Nephron (organoid): ENCODE data around the gene CYP2E1.
"Not testable (repeated sequence)": the region's sequence is repeated elsewhere in the genome, so short reads cannot be mapped to it uniquely, and the experiment has no call there.

Source experiments
- H3K27ac Mint-ChIP-seq, 3 experiments: 2 replicates each; pipeline ENCODE4 v1.8.0; 2020; ENCODE audit warnings: mixed read lengths in 3 of 3, mild to moderate bottlenecking in 2 of 3, moderate library complexity in 1 of 3
- H3K27me3 Mint-ChIP-seq: 2 replicates; pipeline ENCODE4 v1.8.0; 2021; ENCODE audit warnings: low read depth, mild to moderate bottlenecking, moderate library complexity, mixed read lengths
- H3K36me3 Mint-ChIP-seq: 2 replicates; pipeline ENCODE4 v1.8.0; 2020; ENCODE audit warnings: low read depth, mixed read lengths
- H3K4me1 Mint-ChIP-seq: 2 replicates; pipeline ENCODE4 v1.8.0; 2020; ENCODE audit warnings: mixed read lengths
- H3K4me3 Mint-ChIP-seq, 3 experiments: 2 replicates each; pipeline ENCODE4 v1.8.0; 2020; ENCODE audit warnings: mild to moderate bottlenecking in 3 of 3, mixed read lengths in 3 of 3, moderate library complexity in 2 of 3
- H3K9me3 Mint-ChIP-seq: 2 replicates; pipeline ENCODE4 v1.8.0; 2020; ENCODE audit warnings: mixed read lengths
- CTCF ChIP-seq, 3 experiments: fragments of 200-600 bp; sonication (generic); IDR thresholded peaks; one replicate each; pipeline ENCODE4 v1.5.0; 2021; ENCODE audit warnings: antibody characterized with exemption in 3 of 3; ENCODE audit not compliant: unreplicated experiment in 3 of 3

CYP2E1 gene

GRCh38 chr10:133515471-133515870, 11.7 kb upstream of the CYP2E1 start:
- Mint-ChIP-seq H3K4me3 (no peak overlapping the region), H3K27me3 (peaks cover 22% of the 10 kb centered on the region), H3K27ac (no peak overlapping the region), H3K4me1 (no peaks in the 10 kb centered on the region), H3K9me3 (peaks cover 16% of the 10 kb centered on the region), H3K36me3 (no peaks in the 10 kb centered on the region)
- no peak for TF ChIP-seq CTCF (IDR thresholded peaks at IDR 0.05; ENCODE audit: unreplicated experiment in 3 of 3)

GRCh38 chr10:133516057-133516456, 11.1 kb upstream of the CYP2E1 start:
- peaks cover 19% of the 10 kb centered on the region for H3K27me3 Mint-ChIP-seq
- no peak overlapping the region for H3K27ac Mint-ChIP-seq
- no peaks in the 10 kb centered on the region for H3K4me1 Mint-ChIP-seq
- H3K9me3 Mint-ChIP-seq: peaks cover 17% of the 10 kb centered on the region
- no peaks in the 10 kb centered on the region for H3K36me3 Mint-ChIP-seq
- no peak overlapping the region for H3K4me3 Mint-ChIP-seq
- no peak for TF ChIP-seq CTCF (IDR thresholded peaks at IDR 0.05; ENCODE audit: unreplicated experiment in 3 of 3)

- H3K27ac Mint-ChIP-seq, H3K4me3 Mint-ChIP-seq, H3K4me1 Mint-ChIP-seq, H3K36me3 Mint-ChIP-seq: not testable (repeated sequence)
- Mint-ChIP-seq H3K9me3 (peaks cover 35% of the 10 kb centered on the region), H3K27me3 (peaks cover 11% of the 10 kb centered on the region)
These were observed 8.6 kb upstream of the CYP2E1 start for GRCh38 chr10:133518517-133518916.

GRCh38 chr10:133520193-133520738, 6.9 kb upstream of the CYP2E1 start:
- no peak overlapping the region for H3K4me3 Mint-ChIP-seq
- H3K4me1 Mint-ChIP-seq: no peaks in the 10 kb centered on the region
- no peaks in the 10 kb centered on the region for H3K36me3 Mint-ChIP-seq
- peaks cover 6% of the 10 kb centered on the region for H3K27me3 Mint-ChIP-seq
- no peak overlapping the region for H3K27ac Mint-ChIP-seq
- peaks cover 36% of the 10 kb centered on the region for H3K9me3 Mint-ChIP-seq
- TF ChIP-seq CTCF (IDR thresholded peaks at IDR 0.05; ENCODE audit: unreplicated experiment in 3 of 3): no peak

- no peaks in the 10 kb centered on the region for H3K36me3 Mint-ChIP-seq
- peaks cover 33% of the 10 kb centered on the region for H3K9me3 Mint-ChIP-seq
- H3K4me3 Mint-ChIP-seq: no peak overlapping the region
- TF ChIP-seq CTCF (IDR thresholded peaks at IDR 0.05; ENCODE audit: unreplicated experiment in 3 of 3): no peak
- no peak overlapping the region for H3K27ac Mint-ChIP-seq
- H3K27me3 Mint-ChIP-seq: no peaks in the 10 kb centered on the region
- no peaks in the 10 kb centered on the region for H3K4me1 Mint-ChIP-seq
These were observed 3.4 kb upstream of the CYP2E1 start for GRCh38 chr10:133523631-133524203.

GRCh38 chr10:133525444-133525843, 1.7 kb upstream of the CYP2E1 start:
- Mint-ChIP-seq H3K27ac (no peak overlapping the region), H3K4me1 (no peaks in the 10 kb centered on the region), H3K27me3 (no peaks in the 10 kb centered on the region), H3K36me3 (no peaks in the 10 kb centered on the region), H3K4me3 (no peak overlapping the region), H3K9me3 (peaks cover 39% of the 10 kb centered on the region)
- TF ChIP-seq CTCF (IDR thresholded peaks at IDR 0.05; ENCODE audit: unreplicated experiment in 3 of 3): no peak
